ENCODE data around the gene TMEM190.

The TMEM190 gene

DNA sequence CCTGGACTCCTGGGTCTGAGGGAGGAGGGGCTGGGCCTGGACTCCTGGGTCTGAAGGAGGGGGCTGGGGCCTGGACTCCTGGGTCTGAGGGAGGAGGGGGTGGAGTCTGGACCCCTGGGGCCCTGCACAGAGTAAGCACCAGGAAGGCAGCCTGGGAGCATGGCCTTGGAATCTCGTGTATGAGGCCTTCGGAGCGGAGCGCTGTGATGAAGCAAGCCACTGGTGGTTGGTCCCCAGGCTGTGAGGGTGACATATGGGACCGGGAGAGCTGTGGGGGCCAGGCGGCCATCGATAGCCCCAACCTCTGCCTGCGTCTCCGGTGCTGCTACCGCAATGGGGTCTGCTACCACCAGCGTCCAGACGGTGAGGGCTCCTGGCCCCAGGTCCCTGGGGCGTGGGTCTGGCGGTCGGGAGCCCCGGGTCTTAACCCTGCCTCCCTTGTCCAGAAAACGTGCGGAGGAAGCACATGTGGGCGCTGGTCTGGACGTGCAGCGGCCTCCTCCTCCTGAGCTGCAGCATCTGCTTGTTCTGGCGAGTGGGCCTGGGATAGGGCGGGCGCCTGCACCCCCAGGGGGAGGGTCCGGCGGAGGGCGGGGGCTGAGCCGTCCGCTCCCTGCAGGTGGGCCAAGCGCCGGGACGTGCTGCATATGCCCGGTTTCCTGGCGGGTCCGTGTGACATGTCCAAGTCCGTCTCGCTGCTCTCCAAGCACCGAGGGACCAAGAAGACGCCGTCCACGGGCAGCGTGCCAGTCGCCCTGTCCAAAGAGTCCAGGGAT lies 918 bp downstream of the TMEM190 start:
- TF ChIP-seq CEBPB (IDR thresholded peaks at IDR 0.05) (no peak), NFIC (IDR thresholded peaks at IDR 0.05) (no peak), YY1 (IDR thresholded peaks at IDR 0.05; ENCODE audit: low read depth) (no peak), FOXM1 (IDR thresholded peaks at IDR 0.05; ENCODE audit: borderline replicate concordance, low read depth) (no peak), EGR1 (IDR thresholded peaks at IDR 0.05) (no peak), CREB1 (IDR thresholded peaks at IDR 0.05; ENCODE audit: low read depth) (no peak), TAF1 (IDR thresholded peaks at IDR 0.05; ENCODE audit: low read depth) (no peak), TEAD4 (IDR thresholded peaks at IDR 0.05) (no peak), EP300 (IDR thresholded peaks at IDR 0.05; ENCODE audit: borderline replicate concordance) (no peak), ZBTB7A (IDR thresholded peaks at IDR 0.05; ENCODE audit: low read depth) (no peak)
- TF ChIP-seq, protein P1, sequence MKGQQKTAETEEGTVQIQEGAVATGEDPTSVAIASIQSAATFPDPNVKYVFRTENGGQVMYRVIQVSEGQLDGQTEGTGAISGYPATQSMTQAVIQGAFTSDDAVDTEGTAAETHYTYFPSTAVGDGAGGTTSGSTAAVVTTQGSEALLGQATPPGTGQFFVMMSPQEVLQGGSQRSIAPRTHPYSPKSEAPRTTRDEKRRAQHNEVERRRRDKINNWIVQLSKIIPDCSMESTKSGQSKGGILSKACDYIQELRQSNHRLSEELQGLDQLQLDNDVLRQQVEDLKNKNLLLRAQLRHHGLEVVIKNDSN (IDR thresholded peaks at IDR 0.05), result no peak
- TF ChIP-seq, protein P2, sequence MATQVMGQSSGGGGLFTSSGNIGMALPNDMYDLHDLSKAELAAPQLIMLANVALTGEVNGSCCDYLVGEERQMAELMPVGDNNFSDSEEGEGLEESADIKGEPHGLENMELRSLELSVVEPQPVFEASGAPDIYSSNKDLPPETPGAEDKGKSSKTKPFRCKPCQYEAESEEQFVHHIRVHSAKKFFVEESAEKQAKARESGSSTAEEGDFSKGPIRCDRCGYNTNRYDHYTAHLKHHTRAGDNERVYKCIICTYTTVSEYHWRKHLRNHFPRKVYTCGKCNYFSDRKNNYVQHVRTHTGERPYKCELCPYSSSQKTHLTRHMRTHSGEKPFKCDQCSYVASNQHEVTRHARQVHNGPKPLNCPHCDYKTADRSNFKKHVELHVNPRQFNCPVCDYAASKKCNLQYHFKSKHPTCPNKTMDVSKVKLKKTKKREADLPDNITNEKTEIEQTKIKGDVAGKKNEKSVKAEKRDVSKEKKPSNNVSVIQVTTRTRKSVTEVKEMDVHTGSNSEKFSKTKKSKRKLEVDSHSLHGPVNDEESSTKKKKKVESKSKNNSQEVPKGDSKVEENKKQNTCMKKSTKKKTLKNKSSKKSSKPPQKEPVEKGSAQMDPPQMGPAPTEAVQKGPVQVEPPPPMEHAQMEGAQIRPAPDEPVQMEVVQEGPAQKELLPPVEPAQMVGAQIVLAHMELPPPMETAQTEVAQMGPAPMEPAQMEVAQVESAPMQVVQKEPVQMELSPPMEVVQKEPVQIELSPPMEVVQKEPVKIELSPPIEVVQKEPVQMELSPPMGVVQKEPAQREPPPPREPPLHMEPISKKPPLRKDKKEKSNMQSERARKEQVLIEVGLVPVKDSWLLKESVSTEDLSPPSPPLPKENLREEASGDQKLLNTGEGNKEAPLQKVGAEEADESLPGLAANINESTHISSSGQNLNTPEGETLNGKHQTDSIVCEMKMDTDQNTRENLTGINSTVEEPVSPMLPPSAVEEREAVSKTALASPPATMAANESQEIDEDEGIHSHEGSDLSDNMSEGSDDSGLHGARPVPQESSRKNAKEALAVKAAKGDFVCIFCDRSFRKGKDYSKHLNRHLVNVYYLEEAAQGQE (IDR thresholded peaks at IDR 0.05; ENCODE audit: low read depth), result no peak
- TF ChIP-seq, protein P3, sequence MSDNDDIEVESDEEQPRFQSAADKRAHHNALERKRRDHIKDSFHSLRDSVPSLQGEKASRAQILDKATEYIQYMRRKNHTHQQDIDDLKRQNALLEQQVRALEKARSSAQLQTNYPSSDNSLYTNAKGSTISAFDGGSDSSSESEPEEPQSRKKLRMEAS (IDR thresholded peaks at IDR 0.05), result no peak

DNA sequence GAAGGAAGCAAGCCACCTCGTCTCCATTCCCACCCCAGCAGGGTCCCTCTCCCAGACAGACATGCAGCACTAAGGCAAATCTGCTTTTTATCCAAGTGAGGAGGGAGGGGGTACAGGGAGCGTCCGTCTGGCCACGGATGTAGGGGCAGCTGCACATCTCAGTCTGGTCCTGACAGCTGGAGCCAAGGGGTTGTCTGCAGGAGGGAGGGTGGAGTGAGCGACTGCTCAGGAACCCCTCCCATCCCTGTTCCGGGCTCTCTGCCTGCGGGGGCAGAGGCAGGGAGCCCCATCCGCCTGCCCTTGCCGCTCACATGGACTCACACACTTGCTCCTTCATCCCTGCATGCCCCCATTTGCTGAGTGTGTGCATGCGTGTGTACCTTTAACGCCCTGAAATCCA lies 2.5 kb downstream of the TMEM190 start:
- TF ChIP-seq, protein P1 (IDR thresholded peaks at IDR 0.05), result no peak
- TF ChIP-seq, protein P2 (IDR thresholded peaks at IDR 0.05; ENCODE audit: low read depth), result no peak
- TF ChIP-seq ZBTB7A (IDR thresholded peaks at IDR 0.05; ENCODE audit: low read depth), result no peak
- no peak for TF ChIP-seq CEBPB (IDR thresholded peaks at IDR 0.05)
- TF ChIP-seq YY1 (IDR thresholded peaks at IDR 0.05; ENCODE audit: low read depth), result no peak
- no peak for TF ChIP-seq EP300 (IDR thresholded peaks at IDR 0.05; ENCODE audit: borderline replicate concordance)
- TF ChIP-seq TCF12 (IDR thresholded peaks at IDR 0.05; ENCODE audit: low read depth), result no peak
- no peak for TF ChIP-seq FOXM1 (IDR thresholded peaks at IDR 0.05; ENCODE audit: borderline replicate concordance, low read depth)
- no peak for TF ChIP-seq EGR1 (IDR thresholded peaks at IDR 0.05)
- TF ChIP-seq CREB1 (IDR thresholded peaks at IDR 0.05; ENCODE audit: low read depth), result no peak
- TF ChIP-seq, protein P3 (IDR thresholded peaks at IDR 0.05), result no peak

DNA sequence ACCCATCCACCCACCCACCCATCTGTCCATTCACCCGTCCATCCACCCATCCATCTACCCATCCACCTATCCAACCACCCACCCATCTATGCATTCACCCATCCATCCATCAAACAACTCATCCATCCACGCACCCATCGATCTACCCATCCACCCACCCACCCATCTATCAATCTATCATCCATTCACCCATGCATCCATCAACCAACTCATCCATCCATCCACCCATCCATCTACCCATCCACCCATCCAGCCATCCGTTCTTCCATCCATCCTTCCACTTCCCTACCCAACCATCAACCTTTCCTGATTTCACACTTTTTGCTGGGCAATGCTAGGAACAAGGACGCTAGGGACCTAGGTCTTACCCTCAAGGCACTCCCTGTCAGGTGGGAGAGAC lies 5.4 kb downstream of the TMEM190 start:
- TF ChIP-seq CEBPB (IDR thresholded peaks at IDR 0.05) (no peak), RAD21 (IDR thresholded peaks at IDR 0.05; ENCODE audit: low read depth) (no peak), YY1 (IDR thresholded peaks at IDR 0.05; ENCODE audit: low read depth) (no peak), EGR1 (IDR thresholded peaks at IDR 0.05) (no peak), TCF12 (IDR thresholded peaks at IDR 0.05; ENCODE audit: low read depth) (no peak), TAF1 (IDR thresholded peaks at IDR 0.05; ENCODE audit: low read depth) (no peak), ZBTB7A (IDR thresholded peaks at IDR 0.05; ENCODE audit: low read depth) (no peak), EP300 (IDR thresholded peaks at IDR 0.05; ENCODE audit: borderline replicate concordance) (no peak), FOXM1 (IDR thresholded peaks at IDR 0.05; ENCODE audit: borderline replicate concordance, low read depth) (no peak), CREB1 (IDR thresholded peaks at IDR 0.05; ENCODE audit: low read depth) (no peak), TEAD4 (IDR thresholded peaks at IDR 0.05) (no peak), NFIC (IDR thresholded peaks at IDR 0.05) (no peak)
- TF ChIP-seq, protein P1 (IDR thresholded peaks at IDR 0.05), result no peak
- TF ChIP-seq, protein P2 (IDR thresholded peaks at IDR 0.05; ENCODE audit: low read depth), result no peak
- TF ChIP-seq, protein P3 (IDR thresholded peaks at IDR 0.05), result no peak

Data from Ishikawa (cell line).